Measurements from ENCODE around the gene CHRNB1. TPM values are rescaled to one million over a fixed set of nuclear protein-coding genes. Genes with fewer than 3 reads are reported as not detected.

The CHRNB1 gene
- total RNA-seq, 4 donors from 2014 or later = 5.0 to 12.8 (median 8.1) TPM

DNA sequence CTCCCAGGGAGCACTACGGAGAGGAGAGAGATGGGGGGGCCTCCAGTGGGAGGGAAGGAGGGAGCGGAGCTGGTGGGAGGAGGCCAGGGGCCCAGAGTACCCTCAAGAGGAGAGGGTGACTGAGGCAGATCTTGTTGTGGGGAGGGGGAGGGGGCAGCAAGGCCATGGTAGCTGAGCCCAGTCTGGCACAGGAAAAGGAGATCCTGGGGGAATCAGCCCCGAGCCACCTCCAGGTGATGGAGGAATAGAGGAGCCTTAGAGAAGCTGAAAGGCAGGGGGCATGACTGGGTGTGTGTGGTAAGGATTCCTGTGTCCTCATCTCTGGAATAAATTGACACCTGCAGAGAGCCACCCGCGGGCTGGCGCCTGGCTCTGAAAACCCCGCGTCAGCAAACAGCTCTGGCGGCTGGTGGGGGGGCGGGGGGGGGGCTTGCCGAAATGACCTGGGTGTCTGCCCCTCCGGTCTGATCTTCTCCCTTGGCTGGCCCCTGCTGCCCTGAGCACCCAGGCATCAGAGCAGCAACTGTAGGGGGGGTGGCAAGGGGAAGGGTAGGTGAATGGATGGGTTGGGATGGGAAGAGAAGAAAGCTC, 38.5 kb upstream of the CHRNB1 start:
- Histone ChIP-seq H3K4me1 (peaks cover 20 to 54% (median 38%) of the 10 kb centered on the region in 4 donors), H3K27ac (replicated peaks in 1 of 4) (peak overlapping the region; percentile 90 to 93 (median 92)), H3K4me3 (peak overlapping the region; percentile 77 to 87 (median 85)), H3K9me3 (no peaks in the 10 kb centered on the region), H3K36me3 (peaks cover 0 to 37% (median 16%) of the 10 kb centered on the region in 4 donors), H3K27me3 (no peaks in the 10 kb centered on the region)
- WGBS = 72% methylated on average over 8 of the region's 12 CpGs
- intact Hi-C loops (cut with DNase I) = no loop called here
- TF ChIP-seq POLR2A (IDR thresholded peaks at IDR 0.05; ENCODE audit: low read depth) (no peak), CTCF (IDR thresholded peaks at IDR 0.05) (no peak), EP300 (IDR thresholded peaks at IDR 0.05) (no peak), POLR2AphosphoS5 (IDR thresholded peaks at IDR 0.05) (no peak)
- no peak for DNase-seq (ENCODE audit: extremely low spot score)

DNA sequence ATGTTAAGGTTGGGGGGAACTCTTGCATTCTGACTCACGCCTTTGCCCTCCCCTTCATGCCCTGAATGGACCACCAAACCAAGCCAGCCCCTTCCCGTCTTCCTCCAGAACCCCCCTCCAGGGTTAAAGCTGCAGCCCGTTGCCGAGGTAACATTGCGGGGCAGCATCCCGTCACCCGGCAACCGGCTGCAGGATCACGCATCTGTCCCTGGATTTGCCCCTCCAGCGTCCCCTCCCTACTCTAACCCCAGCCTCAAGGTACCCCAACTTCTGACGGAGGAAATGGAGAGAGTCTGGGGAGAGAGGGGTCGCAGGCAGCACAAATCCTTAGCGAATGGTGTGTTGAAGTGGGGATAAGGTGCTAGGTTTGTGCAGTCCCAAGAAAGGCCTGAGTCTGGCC, 37.8 kb upstream of the CHRNB1 start:
- DNase-seq (ENCODE audit: extremely low spot score) = no peak
- TF ChIP-seq EP300 (IDR thresholded peaks at IDR 0.05) (no peak), POLR2AphosphoS5 (IDR thresholded peaks at IDR 0.05) (no peak), CTCF (IDR thresholded peaks at IDR 0.05) (no peak), POLR2A (IDR thresholded peaks at IDR 0.05; ENCODE audit: low read depth) (no peak)
- intact Hi-C loops (cut with DNase I) = no loop called here
- Histone ChIP-seq H3K4me1 (peaks cover 16 to 48% (median 35%) of the 10 kb centered on the region in 4 donors), H3K9me3 (no peaks in the 10 kb centered on the region), H3K4me3 (no peak overlapping the region), H3K27ac (replicated peaks in 1 of 4) (no peak overlapping the region), H3K27me3 (no peaks in the 10 kb centered on the region), H3K36me3 (peaks cover 0 to 37% (median 17%) of the 10 kb centered on the region in 4 donors)
- 90% methylated on average over 13 of the region's 13 CpGs for WGBS

DNA sequence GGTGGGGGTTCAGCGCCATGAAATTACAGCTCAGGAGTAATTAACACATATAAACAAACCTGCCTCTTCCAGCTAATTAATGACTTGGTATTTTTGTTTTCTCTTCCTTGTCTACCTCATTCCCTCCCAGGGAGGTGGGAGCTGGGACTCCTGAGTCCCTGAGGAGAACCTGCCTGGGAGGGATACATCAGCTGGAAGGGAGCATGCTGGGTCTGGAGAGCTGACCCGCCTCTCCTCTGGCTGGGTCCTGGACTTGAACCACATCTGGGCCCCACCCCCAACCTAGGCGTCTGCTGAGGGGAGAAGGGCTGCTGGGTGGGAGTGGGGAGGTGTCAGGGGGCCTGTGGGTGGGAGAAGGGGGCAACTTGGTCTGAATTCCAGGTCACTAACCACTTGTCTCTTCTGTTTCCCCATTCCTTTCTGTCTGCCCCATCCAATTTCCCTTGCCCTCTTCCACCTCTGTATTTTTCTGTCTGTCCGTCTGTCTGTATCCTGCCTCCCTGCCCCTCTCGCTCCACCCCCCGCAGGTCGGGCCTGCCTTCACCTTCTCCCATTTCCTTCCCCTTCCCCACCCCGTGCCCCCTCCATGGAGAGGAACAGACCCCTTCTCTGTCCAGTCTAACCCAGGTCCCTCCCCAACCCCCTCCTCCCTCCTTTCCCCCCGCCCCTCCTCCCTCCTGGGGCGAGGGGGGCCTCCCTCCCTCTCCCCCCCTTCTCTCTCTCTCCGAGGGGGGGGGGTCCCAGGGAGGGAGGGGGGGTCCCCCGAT, 37.2 kb upstream of the CHRNB1 start, which contains the start of gene NLGN2:
TSS of gene NLGN2 (plus strand) at position 361 of the 767 bp plus-strand sequence. CDS start 411 bp downstream, outside the sequence.
- no peaks in the 10 kb centered on the region for H3K27me3 ChIP-seq
- peak within 1 kb of the TSS in 1 of 4 donors; percentile 93 for H3K27ac ChIP-seq (replicated peaks in 1 of 4)
- no peak for DNase-seq (ENCODE audit: extremely low spot score)
- no peak within 1 kb of the TSS for H3K4me3 ChIP-seq
- WGBS = 66% methylated on average over 8 of the region's 12 CpGs
- H3K4me1 ChIP-seq = peaks cover 10 to 42% (median 29%) of the 10 kb centered on the region in 4 donors
- intact Hi-C loops (cut with DNase I) = no loop called here
- peaks cover 0 to 37% (median 17%) of the 10 kb centered on the region in 4 donors for H3K36me3 ChIP-seq
- TF ChIP-seq EP300 (IDR thresholded peaks at IDR 0.05) (no peak), CTCF (IDR thresholded peaks at IDR 0.05) (no peak), POLR2A (IDR thresholded peaks at IDR 0.05; ENCODE audit: low read depth) (no peak)
- no peaks in the 10 kb centered on the region for H3K9me3 ChIP-seq

GRCh38 chr17:7408252-7408727, 36.6 kb upstream of the CHRNB1 start:
- no peaks in the 10 kb centered on the region for H3K27me3 ChIP-seq
- WGBS = 100% methylated on average over 3 of the region's 58 CpGs
- H3K27ac ChIP-seq (replicated peaks in 1 of 4) = no peak overlapping the region
- DNase-seq (ENCODE audit: extremely low spot score) = no peak
- intact Hi-C loops (cut with DNase I) = no loop called here
- H3K36me3 ChIP-seq = peaks cover 0 to 37% (median 17%) of the 10 kb centered on the region in 4 donors
- H3K4me1 ChIP-seq = peaks cover 4 to 36% (median 23%) of the 10 kb centered on the region in 4 donors
- H3K4me3 ChIP-seq = no peak overlapping the region
- TF ChIP-seq CTCF (IDR thresholded peaks at IDR 0.05) (no peak), POLR2AphosphoS5 (IDR thresholded peaks at IDR 0.05) (no peak), POLR2A (IDR thresholded peaks at IDR 0.05; ENCODE audit: low read depth) (no peak), EP300 (IDR thresholded peaks at IDR 0.05) (no peak)
- H3K9me3 ChIP-seq = no peaks in the 10 kb centered on the region

Measured in esophagus muscularis mucosa (tissue), 4 donors.